HL-60/S4 treated with phorbol 12-myristate 13-acetate at 8.2 ng/mL for 4 days and 3 days (cell line): ENCODE measurements around the gene ARHGEF16.

ENCODE experiments used
- in situ Hi-C: fragments of 300-500 bp; cut with MboI; formaldehyde crosslinking; loops from 2 replicates; pipeline ENCODE4 v1.15.0; 2022; ENCODE audit warnings: low sequenced_read_pairs

Gene ARHGEF16

GRCh38 chr1:3515272-3515671, 60.8 kb downstream of the ARHGEF16 start:
- in situ Hi-C loops: no loop called here

- in situ Hi-C loops: no loop called here
Measured at GRCh38 chr1:3515774-3516480, 61.5 kb downstream of the ARHGEF16 start.

- in situ Hi-C loops: no loop called here
Measured at GRCh38 chr1:3516481-3516869, 62.0 kb downstream of the ARHGEF16 start.

GRCh38 chr1:3516911-3517675, 62.6 kb downstream of the ARHGEF16 start:
- in situ Hi-C loops: no loop called here

GRCh38 chr1:3518256-3518655, 63.8 kb downstream of the ARHGEF16 start:
- in situ Hi-C loops: no loop called here

- in situ Hi-C loops: no loop called here
Measured at GRCh38 chr1:3518756-3519155, 64.3 kb downstream of the ARHGEF16 start.

- in situ Hi-C loops: no loop called here
Measured at GRCh38 chr1:3519301-3519885, 64.9 kb downstream of the ARHGEF16 start.

- in situ Hi-C loops: no loop called here
Measured at GRCh38 chr1:3520419-3521378, 66.2 kb downstream of the ARHGEF16 start.

- in situ Hi-C loops: no loop called here
Measured at GRCh38 chr1:3521426-3521825, 67.0 kb downstream of the ARHGEF16 start.

- in situ Hi-C loops: no loop called here
Measured at GRCh38 chr1:3522112-3522511, 67.6 kb downstream of the ARHGEF16 start.

- in situ Hi-C loops: no loop called here
Measured at GRCh38 chr1:3522564-3523265, 68.2 kb downstream of the ARHGEF16 start.

GRCh38 chr1:3523980-3524379, 69.5 kb downstream of the ARHGEF16 start:
- in situ Hi-C loops: no loop called here

GRCh38 chr1:3524556-3525203, 70.2 kb downstream of the ARHGEF16 start:
- in situ Hi-C loops: no loop called here

GRCh38 chr1:3525551-3526482, 71.4 kb downstream of the ARHGEF16 start:
- in situ Hi-C loops: no loop called here

GRCh38 chr1:3527774-3528173, 73.3 kb downstream of the ARHGEF16 start:
- in situ Hi-C loops: no loop called here

GRCh38 chr1:3529099-3529729, 74.7 kb downstream of the ARHGEF16 start:
- in situ Hi-C loops: no loop called here

GRCh38 chr1:3530086-3530925, 75.8 kb downstream of the ARHGEF16 start:
- in situ Hi-C loops: no loop called here
